HEK293 (cell line): Measurements from ENCODE around the gene SLBP.

Source experiments
- CTCF ChIA-PET: fragments of 350-600 bp; formaldehyde crosslinking; extraction: SDS; loops from one replicate; lab custom pipeline; 2021; ENCODE audit warnings: antibody characterized with exemption; lab: Yijun Ruan, JAX
- POLR2A ChIA-PET: fragments of 300-600 bp; formaldehyde crosslinking; extraction: SDS; loops from one replicate; lab custom pipeline; 2020; ENCODE audit warnings: antibody characterized with exemption, inconsistent platforms; lab: Yijun Ruan, JAX
- H3K27ac ChIP-seq: fragments of 200-500 bp; sonication (Bioruptor generic); 2 replicates; pipeline ENCODE4 v1.5.1; 2014; ENCODE audit warnings: low read depth, low read length, control low read depth, inconsistent platforms; ENCODE audit errors: extremely low read depth
- H3K36me3 ChIP-seq, 2 experiments: fragments of 200-500 bp in 1 of 2; sonication (Bioruptor generic) in 1 of 2; 1 replicate in 1 of 2; 2 replicates in 1 of 2; pipeline ENCODE4 v1.5.1; 2014 to 2017; ENCODE audit warnings: inconsistent platforms in 2 of 2, low read length in 2 of 2; ENCODE audit not compliant: control insufficient read depth in 2 of 2, insufficient read depth in 1 of 2
- H3K4me1 ChIP-seq: fragments of 200-500 bp; sonication (Bioruptor generic); 2 replicates; pipeline ENCODE4 v1.5.1; 2014; ENCODE audit warnings: mild to moderate bottlenecking, low read length, inconsistent platforms; ENCODE audit not compliant: control insufficient read depth, insufficient read depth
- H3K4me3 ChIP-seq: 2 replicates; pipeline ENCODE4 v1.5.1; 2011; ENCODE audit warnings: low read depth, mild to moderate bottlenecking, control low read depth, low read length, moderate library complexity
- H3K9me3 ChIP-seq: fragments of 200-500 bp; sonication (Bioruptor generic); 2 replicates; pipeline ENCODE4 v1.5.1; 2014; ENCODE audit warnings: low read depth, low read length, inconsistent platforms; ENCODE audit not compliant: control insufficient read depth, insufficient read depth
- BCL6B ChIP-seq: fragments of 450-650 bp; formaldehyde crosslinking; IDR thresholded peaks from 2 replicates; pipeline ENCODE4 v1.5.1; 2017; ENCODE audit warnings: missing biosample characterization, missing genetic modification characterization
- TRIM28 ChIP-seq: IDR thresholded peaks from 2 replicates; pipeline ENCODE4 v1.6.1; 2011; ENCODE audit warnings: low read length, control low read depth, borderline replicate concordance
- WT1 ChIP-seq: fragments of 450-650 bp; formaldehyde crosslinking; IDR thresholded peaks from 2 replicates; pipeline ENCODE4 v1.5.1; 2016; ENCODE audit warnings: missing biosample characterization, missing genetic modification characterization
- ZBTB10 ChIP-seq: fragments of 450-650 bp; formaldehyde crosslinking; IDR thresholded peaks from 2 replicates; pipeline ENCODE4 v1.5.1; 2016; ENCODE audit warnings: missing biosample characterization, missing genetic modification characterization
- ZBTB17 ChIP-seq: fragments of 450-650 bp; formaldehyde crosslinking; IDR thresholded peaks from 2 replicates; pipeline ENCODE4 v1.5.1; 2016; ENCODE audit warnings: missing biosample characterization, missing genetic modification characterization
- ZFHX2 ChIP-seq: fragments of 450-650 bp; formaldehyde crosslinking; conservative IDR thresholded peaks from 2 replicates; pipeline ENCODE4 v1.5.1; 2016; ENCODE audit warnings: missing biosample characterization, missing genetic modification characterization
- ZNF146 ChIP-seq: fragments of 450-650 bp; formaldehyde crosslinking; IDR thresholded peaks from 2 replicates; pipeline ENCODE4 v1.5.1; 2016; ENCODE audit warnings: missing biosample characterization, missing genetic modification characterization
- ZNF18 ChIP-seq: fragments of 450-650 bp; formaldehyde crosslinking; IDR thresholded peaks from 2 replicates; pipeline ENCODE4 v1.5.1; 2016; ENCODE audit warnings: missing biosample characterization, missing genetic modification characterization
- ZNF202 ChIP-seq: fragments of 450-650 bp; formaldehyde crosslinking; IDR thresholded peaks from 2 replicates; pipeline ENCODE4 v1.5.1; 2016; ENCODE audit warnings: missing biosample characterization, missing genetic modification characterization, borderline replicate concordance
- ZNF26 ChIP-seq: fragments of 450-650 bp; formaldehyde crosslinking; IDR thresholded peaks from 2 replicates; pipeline ENCODE4 v1.5.1; 2016; ENCODE audit warnings: missing biosample characterization, missing genetic modification characterization
- ZNF311 ChIP-seq: fragments of 450-650 bp; formaldehyde crosslinking; IDR thresholded peaks from 2 replicates; pipeline ENCODE4 v1.5.1; 2017; ENCODE audit warnings: missing biosample characterization, missing genetic modification characterization, borderline replicate concordance
- ZNF561 ChIP-seq: fragments of 450-650 bp; IDR thresholded peaks from 2 replicates; pipeline ENCODE4 v1.5.1; 2018; ENCODE audit warnings: missing biosample characterization, missing genetic modification characterization, borderline replicate concordance
- ZNF571 ChIP-seq: fragments of 450-650 bp; formaldehyde crosslinking; IDR thresholded peaks from 2 replicates; pipeline ENCODE4 v1.5.0; 2017; ENCODE audit warnings: missing biosample characterization, missing genetic modification characterization
- ZNF580 ChIP-seq: fragments of 450-650 bp; formaldehyde crosslinking; IDR thresholded peaks from 2 replicates; pipeline ENCODE4 v1.5.1; 2016; ENCODE audit warnings: missing biosample characterization, missing genetic modification characterization
- ZNF664 ChIP-seq: fragments of 450-650 bp; formaldehyde crosslinking; IDR thresholded peaks from 2 replicates; pipeline ENCODE4 v1.5.1; 2016; ENCODE audit warnings: missing biosample characterization, missing genetic modification characterization
- ZNF707 ChIP-seq: fragments of 450-650 bp; formaldehyde crosslinking; IDR thresholded peaks from 2 replicates; pipeline ENCODE4 v1.5.1; 2016; ENCODE audit warnings: missing biosample characterization, missing genetic modification characterization
- ZNF785 ChIP-seq: fragments of 450-650 bp; formaldehyde crosslinking; IDR thresholded peaks from 2 replicates; pipeline ENCODE4 v1.5.1; 2016; ENCODE audit warnings: missing biosample characterization, missing genetic modification characterization
- ZNF830 ChIP-seq: fragments of 450-650 bp; IDR thresholded peaks from 2 replicates; pipeline ENCODE4 v1.5.0; 2018; ENCODE audit warnings: missing biosample characterization, missing genetic modification characterization, low read depth, mild to moderate bottlenecking, moderate library complexity
- TF ChIP-seq, protein P1 (sequence below): fragments of 450-650 bp; formaldehyde crosslinking; optimal IDR thresholded peaks from 2 replicates; pipeline ENCODE3; 2016; ENCODE audit warnings: missing biosample characterization, mild to moderate bottlenecking, missing genetic modification characterization

The SLBP gene

DNA sequence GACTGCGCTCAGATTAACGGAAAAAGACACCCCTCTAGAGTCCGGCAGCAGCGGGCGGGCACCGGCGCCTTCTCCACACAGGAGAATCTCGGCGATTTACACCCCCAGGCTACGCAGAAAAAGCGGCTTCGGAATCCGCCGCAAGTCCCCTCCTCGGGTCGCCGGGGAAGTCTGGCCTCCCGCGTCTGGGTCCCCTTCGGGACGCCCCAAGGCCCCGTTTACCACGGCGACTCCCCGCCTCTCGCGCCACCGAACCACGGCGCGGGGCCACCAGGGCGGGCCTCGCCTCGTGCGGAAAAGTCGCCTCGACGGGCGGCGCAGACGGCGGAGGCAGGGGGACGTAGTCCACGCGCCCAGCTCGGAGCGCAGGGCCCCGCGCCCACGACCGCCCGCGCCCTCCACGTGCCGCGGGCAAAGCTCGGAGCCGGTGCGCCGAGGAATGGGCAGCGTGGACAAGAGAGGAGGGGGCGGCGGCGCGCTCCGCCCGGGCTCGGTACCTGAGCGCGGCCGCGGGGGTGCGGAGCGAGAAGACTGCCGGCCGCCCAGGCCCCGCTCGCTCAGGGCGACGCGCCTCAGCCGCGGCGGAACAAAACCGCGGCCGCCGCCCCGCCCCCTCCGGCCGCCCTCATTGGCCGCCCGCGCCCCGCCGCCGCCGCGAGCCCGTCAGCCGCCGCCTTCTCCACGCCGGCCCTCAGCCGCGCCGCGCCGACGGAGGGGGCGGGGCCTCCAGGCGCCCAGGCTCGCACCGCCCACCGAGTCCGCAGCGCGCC, 28.2 kb downstream of the SLBP start, which contains the start of gene FAM53A:
TSS of gene FAM53A (minus strand) at position 578 of the 770 bp plus-strand sequence. CDS start 15,572 bp downstream, outside the sequence.
- no peaks in the 10 kb centered on the region; the same call in 1 of the 2 replicates for H3K4me1 ChIP-seq
- H3K9me3 ChIP-seq = no peaks in the 10 kb centered on the region
- ChIA-PET POLR2A (no interaction called here), CTCF (interaction anchor here (1.0 kb wide), 1 partner anchor 9 kb away, joined by 9 read pairs; no protein-coding TSS in a partner anchor)
- H3K27ac ChIP-seq = peak within 1 kb of the TSS; percentile 51; the same call in 1 of the 2 replicates
- H3K36me3 ChIP-seq = no peaks in the 10 kb centered on the region; a peak in 1 of 3 replicates
- peak within 1 kb of the TSS; percentile 31 for H3K4me3 ChIP-seq
- TF ChIP-seq, protein P1, sequence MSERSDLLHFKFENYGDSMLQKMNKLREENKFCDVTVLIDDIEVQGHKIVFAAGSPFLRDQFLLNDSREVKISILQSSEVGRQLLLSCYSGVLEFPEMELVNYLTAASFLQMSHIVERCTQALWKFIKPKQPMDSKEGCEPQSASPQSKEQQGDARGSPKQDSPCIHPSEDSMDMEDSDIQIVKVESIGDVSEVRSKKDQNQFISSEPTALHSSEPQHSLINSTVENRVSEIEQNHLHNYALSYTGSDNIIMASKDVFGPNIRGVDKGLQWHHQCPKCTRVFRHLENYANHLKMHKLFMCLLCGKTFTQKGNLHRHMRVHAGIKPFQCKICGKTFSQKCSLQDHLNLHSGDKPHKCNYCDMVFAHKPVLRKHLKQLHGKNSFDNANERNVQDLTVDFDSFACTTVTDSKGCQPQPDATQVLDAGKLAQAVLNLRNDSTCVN = peak; percentile 30
- TF ChIP-seq ZNF707 (tag by site-specific recombination) = no peak
- TF ChIP-seq ZNF146 (tag by site-specific recombination) = no peak
- TF ChIP-seq ZBTB10 (tag by site-specific recombination) = no peak
- TF ChIP-seq ZFHX2 = peak; percentile 53; the same call in 1 of the 2 replicates
- TF ChIP-seq BCL6B (tag by site-specific recombination) = no peak
- TF ChIP-seq ZNF561 (tag by site-specific recombination) = 0 out of 2 replicates have a peak, but pooled peaks have one; percentile 57
- TF ChIP-seq ZNF311 (tag by site-specific recombination) = no peak
- TF ChIP-seq ZNF830 (tag by site-specific recombination) = no peak

DNA sequence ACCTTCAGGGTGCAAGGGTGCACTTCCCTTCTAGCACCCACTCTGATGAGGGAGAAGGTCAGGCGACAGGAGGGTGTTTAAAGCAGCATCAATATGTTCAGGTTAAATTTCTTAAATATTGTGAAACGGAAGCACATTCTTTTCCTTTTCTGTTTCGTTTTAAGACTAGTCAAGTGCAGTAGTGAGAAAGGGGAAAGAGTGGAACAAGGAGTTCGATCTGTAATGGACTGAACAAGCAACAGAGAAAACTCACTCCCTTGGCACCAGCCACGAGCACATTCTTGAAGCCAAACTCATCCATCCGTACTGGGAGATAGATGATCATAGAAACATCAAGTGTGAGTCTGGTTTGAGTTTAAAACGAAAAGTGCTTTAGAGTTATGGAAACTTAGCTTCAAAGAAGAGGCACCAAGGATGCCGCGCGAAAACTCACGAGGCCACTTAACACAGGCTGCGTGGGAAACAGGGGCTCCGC, 28.8 kb downstream of the SLBP start:
- no peak overlapping the region for H3K27ac ChIP-seq
- CTCF ChIA-PET = interaction anchor here (0.6 to 1.0 kb wide), 2 partner anchors 9 to 56 kb away, joined by 4 to 9 read pairs; no protein-coding TSS in a partner anchor
- TF ChIP-seq ZNF664 (no peak), ZNF202 (no peak), WT1 (tag by site-specific recombination) (no peak), ZNF785 (no peak), ZNF571 (tag by site-specific recombination) (no peak), ZBTB17 (0 out of 2 replicates have a peak, but pooled peaks have one; percentile 19)
- no peaks in the 10 kb centered on the region for H3K9me3 ChIP-seq
- H3K4me1 ChIP-seq = no peaks in the 10 kb centered on the region; the same call in 1 of the 2 replicates
- POLR2A ChIA-PET = no interaction called here
- no peak overlapping the region; the same call in 1 of the 2 replicates for H3K4me3 ChIP-seq
- no peaks in the 10 kb centered on the region for H3K36me3 ChIP-seq

- Histone ChIP-seq H3K4me3 (no peak overlapping the region), H3K4me1 (no peaks in the 10 kb centered on the region; the same call in 1 of the 2 replicates), H3K36me3 (no peaks in the 10 kb centered on the region), H3K9me3 (no peaks in the 10 kb centered on the region), H3K27ac (no peak overlapping the region)
- CTCF ChIA-PET = interaction anchor here (0.6 kb wide), 1 partner anchor 57 kb away, joined by 4 read pairs; no protein-coding TSS in a partner anchor
- POLR2A ChIA-PET = no interaction called here
- TF ChIP-seq BCL6B (tag by site-specific recombination) (no peak), ZNF18 (tag by site-specific recombination) (no peak), WT1 (tag by site-specific recombination) (no peak), ZNF580 (no peak), ZNF26 (no peak), TRIM28 (no peak)
Measured at GRCh38 chr4:1682860-1683259, 29.3 kb downstream of the SLBP start.
